Left colon (tissue), 2 donors: Measurements from ENCODE around the gene MCIDAS. TPM values are rescaled to one million over a fixed set of nuclear protein-coding genes. Genes with fewer than 3 reads are reported as not detected.

Source experiments
- ATAC-seq: fragments of 200-7000 bp; cut with Tn5 transposase; one replicate; pipeline ENCODE4 v1.9.1; 2020; ENCODE audit warnings: mild to moderate bottlenecking, moderate library complexity
- DNase-seq, 2 donors: peaks; one replicate each; pipeline ENCODE4 v3.0.0-alpha.2; 2020
- intact Hi-C, 2 donors: fragments of 100-400 bp; cut with DNase I in 1 of 2; cut with micrococcal nuclease in 1 of 2; formaldehyde crosslinking; loops; one replicate each; pipeline versions ENCODE4 v1.11.2 to v1.14.0; 2022; cut with DNase I, micrococcal nuclease
- long read RNA-seq: library from polyadenylated mRNA; unstranded; transcript quantifications from one replicate; pipeline ENCODE4 v2.0.0, GENCODE V29; 2021
- total RNA-seq, 2 donors: library from RNA; stranded (reverse); fragmentation: NEBNext Ultra II Directional; extraction: Animal tissue kit (Norgen Biotek cat#: 25700); gene quantifications; one replicate each; pipeline ENCODE4 v1.2.1, GENCODE V29; 2021
- donor health status: DM: no; HTN: no; CAD: no.
- donor health status: DM: yes; HTN: yes; CAD: no.

The MCIDAS gene
- under 1 TPM in 1 of 2 donors, not detected in 1; 0.55 TPM for total RNA-seq
- long read RNA-seq = 0 reads

- peak; percentile 79 for ATAC-seq
- intact Hi-C loops = no loop called here
- peak; percentile 45 to 76 for DNase-seq
Measured at GRCh38 chr5:55226934-55227663, at the start of gene MCIDAS. Gene MCIDAS, minus strand, starts transcription at chr5:55227315. Its CDS starts 177 bp downstream, at chr5:55227138.

- DNase-seq = no peak
- no peak for ATAC-seq
- intact Hi-C loops = no loop called here
Measured at GRCh38 chr5:55276771-55277170, 49.7 kb upstream of the MCIDAS start.

DNA sequence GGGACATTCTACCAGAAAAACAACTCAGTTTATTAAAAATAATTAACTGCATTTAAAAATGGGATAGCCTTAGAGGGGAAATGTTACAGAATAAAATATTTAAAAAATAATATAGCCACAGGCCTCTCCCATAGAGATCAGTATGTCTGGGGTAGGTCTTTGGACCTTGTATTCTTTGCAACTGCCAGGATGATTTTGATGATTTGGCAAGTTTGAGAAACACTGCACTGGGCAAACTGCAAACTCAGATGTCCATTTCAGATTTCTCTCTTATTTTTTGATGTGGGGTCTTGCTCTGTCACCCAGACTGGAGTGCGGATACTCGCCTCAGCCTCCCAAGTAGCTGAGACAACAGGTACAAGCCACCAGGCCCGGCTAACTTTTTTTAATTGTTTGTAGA, 31.2 kb upstream of the MCIDAS start:
- no peak for DNase-seq
- no peak for ATAC-seq
- intact Hi-C loops = no loop called here

DNA sequence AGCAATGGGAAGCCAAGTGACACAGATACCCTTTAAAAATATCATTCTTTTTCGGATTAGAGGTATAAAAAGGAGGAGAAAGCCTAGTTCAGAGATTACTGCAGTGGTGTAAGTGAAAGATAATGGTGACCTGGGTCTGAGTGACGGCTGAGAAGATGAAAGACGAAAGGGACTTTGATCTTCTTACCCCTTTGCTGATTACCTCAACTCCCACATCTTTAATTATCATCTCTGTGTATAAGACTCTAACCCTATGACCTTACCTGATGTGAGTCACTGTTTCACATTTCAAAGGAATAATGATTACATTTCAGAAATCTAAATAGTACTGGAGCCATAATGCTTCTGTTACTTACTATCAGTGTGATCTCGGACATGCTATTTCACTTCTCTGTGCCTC, 27.7 kb upstream of the MCIDAS start:
- ATAC-seq (no peak), DNase-seq (no peak)
- intact Hi-C loops = no loop called here

- ATAC-seq = no peak
- no peak for DNase-seq
- intact Hi-C loops = no loop called here
Measured at GRCh38 chr5:55250064-55250463, 22.9 kb upstream of the MCIDAS start.

- no peak for ATAC-seq
- no peak for DNase-seq
- intact Hi-C loops = no loop called here
Measured at GRCh38 chr5:55241746-55242145, 14.6 kb upstream of the MCIDAS start.

- intact Hi-C loops = loop anchor here in 1 of 2 donors (10.0 kb wide), 1 partner anchor 62 kb away; the partner anchor contains the start of gene CDC20B
- ATAC-seq (no peak), DNase-seq (no peak)
Measured at GRCh38 chr5:55236800-55237199, 9.7 kb upstream of the MCIDAS start.

DNA sequence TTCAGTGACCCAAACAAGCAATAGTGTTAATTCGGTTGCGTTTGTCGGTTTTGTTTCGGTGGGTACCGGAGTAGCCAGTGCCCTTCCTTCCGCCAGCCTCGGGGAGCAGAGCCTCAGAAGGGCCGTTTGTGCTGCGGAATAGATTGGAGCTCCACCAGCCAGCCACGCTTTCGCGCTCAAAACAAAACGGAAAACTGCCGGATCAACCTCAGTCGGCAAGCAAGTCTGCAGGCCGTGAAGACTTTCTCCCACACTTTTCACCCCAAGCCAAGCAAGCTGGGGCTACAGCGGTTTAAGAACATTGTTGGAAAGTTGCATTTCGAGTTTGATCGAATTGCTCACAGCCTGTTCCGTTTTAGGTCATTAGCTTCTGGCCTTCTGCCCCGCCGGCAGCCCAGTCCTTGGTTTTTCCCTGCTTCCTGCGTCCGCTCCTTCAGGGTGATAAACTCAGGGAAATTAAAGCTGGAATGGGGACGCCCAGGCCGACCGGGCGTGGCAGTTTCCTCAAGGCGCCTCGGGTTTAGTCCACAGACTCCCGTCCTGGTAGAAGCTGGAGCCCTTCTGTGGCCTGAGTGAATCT, 7.1 kb upstream of the MCIDAS start:
- DNase-seq = peak; percentile 72 to 76
- intact Hi-C loops = loop anchor here in 1 of 2 donors (10.0 kb wide), 1 partner anchor 59 kb away; the partner anchor contains the start of gene CDC20B
- peak; percentile 63 for ATAC-seq

DNA sequence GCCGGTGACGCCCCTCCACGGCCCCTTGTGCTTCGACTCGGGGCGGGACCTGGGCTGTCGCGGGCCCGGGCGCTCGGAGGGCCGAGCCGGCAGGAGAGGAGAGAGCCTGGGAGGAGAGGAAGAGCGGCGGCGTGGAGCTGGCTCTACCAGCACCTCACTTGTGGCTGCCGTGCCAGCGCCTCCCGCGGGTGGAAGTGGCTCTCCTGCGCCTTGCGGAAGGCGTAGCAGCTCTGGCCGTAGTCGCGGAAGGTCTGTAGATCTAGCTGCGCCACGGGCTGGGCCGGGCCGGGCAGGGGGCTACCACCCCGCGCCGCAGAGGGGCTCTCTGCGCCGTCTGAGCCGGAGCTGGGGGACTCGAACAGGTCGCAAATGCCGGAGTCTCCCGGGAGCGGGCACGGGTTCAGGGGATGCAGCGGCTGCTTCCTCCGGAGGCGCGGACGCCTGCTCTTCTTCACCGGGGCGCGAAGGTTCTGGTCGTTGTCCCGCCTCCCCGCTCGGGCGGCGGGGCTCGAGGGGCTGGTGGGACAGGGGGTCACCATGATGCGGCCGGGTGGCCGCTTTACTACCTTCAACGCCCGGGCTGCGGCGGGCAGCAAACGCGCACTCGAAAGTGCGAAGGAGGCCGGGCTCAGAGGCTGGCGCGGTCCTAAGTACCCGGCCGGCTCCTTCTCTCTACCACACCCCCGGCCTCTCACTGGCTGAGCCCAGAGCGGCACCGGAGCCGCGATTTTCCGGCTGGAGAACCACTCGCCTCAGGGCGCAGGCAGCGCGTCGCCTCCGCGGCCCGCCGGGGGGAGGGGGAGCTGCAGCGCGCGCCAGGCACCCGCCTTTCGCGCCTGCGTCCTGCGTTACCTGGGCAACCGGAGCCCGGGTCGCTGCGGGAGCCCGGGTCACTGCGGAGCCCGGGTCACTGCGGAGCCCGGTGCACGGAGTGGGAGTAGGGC, 6.1 kb upstream of the MCIDAS start, which contains the start of gene CCNO:
Gene CCNO, minus strand, starts transcription at position 624 of the 944 bp plus-strand sequence. Its CDS starts 85 bp downstream, at position 539.
- intact Hi-C loops = loop anchor here in 1 of 2 donors (10.0 kb wide), 1 partner anchor 58 kb away; the partner anchor contains the start of gene CDC20B
- DNase-seq (peak; percentile 75 to 78), ATAC-seq (peak; percentile 80)

DNA sequence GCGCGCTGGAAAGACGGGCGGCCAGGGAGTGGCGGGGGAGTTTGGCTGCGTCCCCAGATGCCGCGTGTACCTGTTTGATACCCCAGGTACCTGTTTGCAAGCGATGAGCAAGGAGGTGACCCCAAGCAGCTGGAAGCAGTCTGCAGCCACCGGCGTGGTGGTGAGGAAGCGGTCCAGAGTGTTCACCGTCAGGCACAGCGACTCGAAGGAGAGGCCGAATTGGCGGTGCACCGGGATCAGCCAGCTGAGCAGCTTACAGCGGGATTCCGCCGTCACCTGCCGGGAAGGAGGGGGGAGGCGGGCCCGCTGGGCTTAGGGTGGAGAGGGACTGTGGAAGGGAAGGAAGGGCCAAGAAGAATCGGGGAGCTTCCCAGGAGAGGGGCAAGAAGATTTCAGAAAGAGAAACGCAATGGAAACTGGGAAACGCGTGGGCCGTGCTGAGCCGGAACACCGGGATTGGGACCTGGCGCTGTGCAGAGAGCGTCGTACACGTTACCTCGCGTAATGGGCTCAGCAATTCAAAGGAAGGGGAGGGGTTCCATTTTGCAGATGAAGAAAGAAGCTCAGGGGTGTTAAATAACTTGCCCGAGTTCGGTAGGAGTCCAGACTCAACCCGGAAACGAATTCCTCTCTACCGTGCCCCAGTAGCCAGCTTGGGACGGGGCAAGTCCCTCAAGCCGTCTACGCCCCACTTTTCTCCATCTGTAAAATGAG, 5.3 kb upstream of the MCIDAS start:
- peak; percentile 27 for ATAC-seq
- DNase-seq = peak; percentile 42 to 51
- intact Hi-C loops = loop anchor here in 1 of 2 donors (10.0 kb wide), 1 partner anchor 58 kb away; the partner anchor contains the start of gene CDC20B

GRCh38 chr5:55231919-55232270, 4.8 kb upstream of the MCIDAS start:
- intact Hi-C loops = loop anchor here in 1 of 2 donors (10.0 kb wide), 1 partner anchor 57 kb away; the partner anchor contains the start of gene CDC20B
- no peak for ATAC-seq
- DNase-seq = no peak

DNA sequence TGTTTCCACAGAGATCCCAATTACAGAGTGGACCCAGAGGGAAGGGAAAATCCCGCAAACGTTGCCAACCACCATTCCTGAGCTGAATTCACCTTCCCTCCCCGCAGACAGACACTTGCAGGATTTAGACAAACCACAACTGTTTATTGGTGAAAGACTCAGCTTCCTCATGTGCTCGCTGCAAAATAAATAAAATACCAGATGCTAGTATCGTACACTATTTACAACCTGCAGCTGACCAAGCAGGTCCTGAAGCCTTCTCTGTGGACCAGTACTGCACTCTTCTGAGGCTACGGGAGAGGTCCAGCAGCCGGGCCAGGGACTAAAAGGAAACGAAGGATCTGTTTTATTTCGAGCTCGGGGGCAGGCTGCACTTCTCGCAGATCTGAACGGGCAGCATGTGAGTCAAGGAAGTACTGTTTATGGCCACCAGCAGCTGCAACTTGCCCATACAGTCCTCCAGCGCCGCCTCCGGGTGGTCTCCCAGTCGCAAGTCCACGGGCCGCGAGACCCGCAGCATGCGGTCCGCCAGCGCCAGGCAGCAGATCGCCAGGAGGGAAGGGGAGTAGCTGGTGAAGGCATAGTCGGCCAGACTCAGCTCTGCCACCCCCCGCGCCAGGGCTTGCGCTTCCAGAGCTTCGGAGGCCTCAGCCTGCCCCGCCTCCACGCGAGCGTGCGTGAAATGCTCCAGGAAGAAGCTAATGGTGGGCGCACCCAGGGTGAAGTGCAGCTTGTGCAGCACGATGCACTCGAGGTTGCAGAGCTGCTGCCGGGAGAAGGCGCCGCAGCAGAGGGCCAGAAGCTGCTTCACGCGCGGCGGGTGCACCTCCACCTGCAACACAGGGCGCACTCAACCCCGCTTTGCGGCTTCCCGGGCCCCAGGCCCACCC, 4.2 kb upstream of the MCIDAS start:
- peak; percentile 19 for ATAC-seq
- intact Hi-C loops = loop anchor here in 1 of 2 donors (10.0 kb wide), 1 partner anchor 56 kb away; the partner anchor contains the start of gene CDC20B
- peak; percentile 36 to 51 for DNase-seq

DNA sequence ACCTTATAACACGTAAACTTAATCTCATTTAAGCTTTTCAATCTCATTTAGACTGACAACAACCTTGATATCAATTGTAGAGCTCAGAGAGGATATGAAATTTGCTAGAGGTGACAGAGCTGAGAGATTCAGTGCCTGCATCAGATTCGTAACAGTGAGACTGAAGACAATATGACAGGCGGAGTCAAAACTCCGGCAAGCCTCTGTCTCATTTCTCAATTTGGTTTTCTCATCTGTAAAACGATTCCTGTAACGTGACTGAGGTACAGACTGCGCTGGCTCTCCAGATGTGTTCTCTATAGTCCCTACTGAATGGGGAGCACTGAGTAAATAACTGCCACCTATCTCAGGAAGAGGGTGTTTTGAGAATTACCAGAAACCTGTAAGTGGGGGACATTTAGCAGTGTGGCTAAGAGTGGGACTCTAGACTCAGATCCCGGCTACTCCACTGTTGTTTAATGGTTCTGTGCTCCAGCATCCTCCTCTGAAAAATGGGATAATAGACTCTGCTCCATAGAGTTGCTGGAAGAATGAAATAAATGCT, 3.0 kb upstream of the MCIDAS start:
- DNase-seq = no peak
- intact Hi-C loops = loop anchor here in 1 of 2 donors (10.0 kb wide), 1 partner anchor 55 kb away; the partner anchor contains the start of gene CDC20B
- no peak for ATAC-seq

- intact Hi-C loops = no loop called here
- ATAC-seq (no peak), DNase-seq (no peak)
Measured at GRCh38 chr5:55227664-55228430, 732 bp upstream of the MCIDAS start.

DNA sequence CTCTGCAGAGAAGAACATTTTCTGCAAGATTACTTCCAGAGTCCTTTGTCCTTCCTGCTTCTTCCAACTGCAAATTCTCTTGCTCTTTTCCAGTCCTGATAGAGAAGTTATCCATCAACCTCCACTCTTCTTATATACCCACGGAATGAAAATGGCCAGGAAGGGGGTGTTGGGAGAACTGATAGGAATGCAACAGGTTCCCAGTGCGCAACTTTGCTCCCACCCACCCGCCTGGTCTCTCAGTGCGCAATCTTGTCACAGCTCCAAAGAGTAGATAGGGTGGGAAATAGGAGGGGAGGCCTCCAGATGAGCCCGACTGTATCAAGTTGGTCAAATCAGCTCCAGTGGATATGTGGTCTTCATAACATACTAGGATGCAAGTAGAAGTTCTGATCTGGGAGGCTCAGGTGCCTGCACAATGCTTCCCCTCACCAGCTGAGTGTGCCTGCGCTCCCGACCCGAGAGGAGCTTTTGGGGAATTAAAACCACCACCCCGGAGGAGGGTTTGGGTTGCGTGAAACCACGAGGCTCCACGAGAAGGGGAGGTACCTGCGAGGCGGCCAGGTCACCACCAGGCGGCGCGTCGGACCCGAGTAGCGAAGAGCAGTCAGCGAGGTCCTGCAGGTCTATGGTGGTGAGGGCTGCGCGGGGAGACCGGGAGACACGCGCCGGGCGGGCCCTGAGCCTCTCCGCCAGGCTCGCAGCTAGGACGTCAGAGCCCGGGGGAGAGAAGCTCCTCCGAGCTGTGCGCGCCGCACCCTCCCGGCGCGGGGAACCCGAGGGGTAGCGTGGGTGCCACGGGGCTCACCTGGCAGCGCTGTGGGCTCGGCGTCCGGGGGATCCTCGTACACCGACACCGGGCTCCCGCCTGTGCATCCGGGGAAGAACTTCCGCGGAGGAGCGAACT, 835 bp downstream of the MCIDAS start:
- ATAC-seq (peak; percentile 67), DNase-seq (peak in 1 of 2 donors; percentile 70)
- intact Hi-C loops = no loop called here
